ENCODE data around the gene NKX2-4.

- TF ChIP-seq REST (IDR thresholded peaks at IDR 0.05) = no peak
- no peak for TF ChIP-seq CTCF (IDR thresholded peaks at IDR 0.05)
- no peak for TF ChIP-seq ESRRA (IDR thresholded peaks at IDR 0.05; ENCODE audit: borderline replicate concordance, low read length)
- no peak for TF ChIP-seq KDM1A (IDR thresholded peaks at IDR 0.05; ENCODE audit: low read depth)
- no peak for TF ChIP-seq POLR2A (IDR thresholded peaks at IDR 0.05; ENCODE audit: low read length)
- TF ChIP-seq RAD21 (conservative IDR thresholded peaks at IDR 0.05 in 1 of 2, IDR thresholded peaks at IDR 0.05 in 1 of 2) = no peak
Observed at GRCh38 chr20:21430020-21430419, 32.7 kb upstream of the NKX2-4 start.

Measured in A549 (cell line).